PFSK-1 (cell line): Measurements from ENCODE around the gene VWCE.

Experiments
- FOXP2 ChIP-seq: optimal IDR thresholded peaks from 2 replicates; pipeline ENCODE3; 2011; ENCODE audit warnings: borderline replicate concordance, control low read depth, inconsistent platforms; ENCODE audit not compliant: insufficient read depth; ENCODE audit errors: extremely low read length, extremely low read depth
- POLR2AphosphoS5 ChIP-seq: IDR thresholded peaks from 2 replicates; pipeline ENCODE4 v1.6.1; 2012; ENCODE audit warnings: low read depth, mild to moderate bottlenecking, control low read depth, low read length, moderate library complexity
- SIN3A ChIP-seq: IDR thresholded peaks from 2 replicates; pipeline ENCODE4 v1.6.1; 2012; ENCODE audit warnings: mild to moderate bottlenecking, low read length, moderate library complexity, borderline replicate concordance; ENCODE audit not compliant: insufficient read depth
- TAF1 ChIP-seq: IDR thresholded peaks from 2 replicates; pipeline ENCODE4 v1.6.1; 2012; ENCODE audit warnings: low read length, control low read depth, borderline replicate concordance; ENCODE audit not compliant: insufficient read depth
- TF ChIP-seq, protein P1 (sequence below), 2 experiments: IDR thresholded peaks; 2 replicates each; pipeline versions ENCODE4 v1.6.1 to v1.8.0; 2011 to 2012; ENCODE audit warnings: low read depth in 2 of 2, low read length in 2 of 2, control low read depth in 1 of 2, inconsistent platforms in 1 of 2, mild to moderate bottlenecking in 1 of 2, moderate library complexity in 1 of 2; ENCODE audit not compliant: insufficient read depth in 1 of 2

DNA sequence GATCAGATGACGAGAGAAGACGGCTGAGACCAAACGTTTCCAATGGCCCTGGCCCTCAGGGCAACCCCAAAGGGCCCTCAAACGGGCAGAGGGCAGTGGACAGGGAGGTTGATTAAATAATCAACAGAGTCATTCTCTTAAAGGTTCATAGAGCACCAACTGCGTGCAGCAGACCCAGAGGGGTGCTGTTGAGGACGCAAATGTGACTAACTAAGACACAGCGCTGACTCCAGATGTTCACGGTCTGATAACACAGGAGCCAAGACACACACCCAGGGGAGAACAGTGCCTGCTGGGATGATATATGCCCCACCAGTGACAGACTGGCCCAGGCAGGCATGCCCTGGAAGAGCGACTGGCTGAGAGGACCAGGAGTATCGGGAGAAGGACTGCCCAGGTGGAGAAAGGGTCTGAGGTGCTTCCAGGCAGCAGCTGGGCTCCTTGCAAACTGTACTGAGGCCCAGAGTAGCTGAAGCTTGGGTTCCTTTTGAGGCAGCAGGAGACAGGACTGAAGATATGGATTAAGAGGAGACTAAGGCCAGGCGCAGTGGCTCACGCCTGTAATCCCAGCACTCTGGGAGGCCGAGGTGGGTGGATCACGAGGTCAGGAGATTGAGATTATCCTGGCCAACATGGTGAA, 7.7 kb downstream of the VWCE start:
- TF ChIP-seq POLR2AphosphoS5 (no peak), TAF1 (no peak), SIN3A (no peak), FOXP2 (no peak)
- TF ChIP-seq, protein P1, sequence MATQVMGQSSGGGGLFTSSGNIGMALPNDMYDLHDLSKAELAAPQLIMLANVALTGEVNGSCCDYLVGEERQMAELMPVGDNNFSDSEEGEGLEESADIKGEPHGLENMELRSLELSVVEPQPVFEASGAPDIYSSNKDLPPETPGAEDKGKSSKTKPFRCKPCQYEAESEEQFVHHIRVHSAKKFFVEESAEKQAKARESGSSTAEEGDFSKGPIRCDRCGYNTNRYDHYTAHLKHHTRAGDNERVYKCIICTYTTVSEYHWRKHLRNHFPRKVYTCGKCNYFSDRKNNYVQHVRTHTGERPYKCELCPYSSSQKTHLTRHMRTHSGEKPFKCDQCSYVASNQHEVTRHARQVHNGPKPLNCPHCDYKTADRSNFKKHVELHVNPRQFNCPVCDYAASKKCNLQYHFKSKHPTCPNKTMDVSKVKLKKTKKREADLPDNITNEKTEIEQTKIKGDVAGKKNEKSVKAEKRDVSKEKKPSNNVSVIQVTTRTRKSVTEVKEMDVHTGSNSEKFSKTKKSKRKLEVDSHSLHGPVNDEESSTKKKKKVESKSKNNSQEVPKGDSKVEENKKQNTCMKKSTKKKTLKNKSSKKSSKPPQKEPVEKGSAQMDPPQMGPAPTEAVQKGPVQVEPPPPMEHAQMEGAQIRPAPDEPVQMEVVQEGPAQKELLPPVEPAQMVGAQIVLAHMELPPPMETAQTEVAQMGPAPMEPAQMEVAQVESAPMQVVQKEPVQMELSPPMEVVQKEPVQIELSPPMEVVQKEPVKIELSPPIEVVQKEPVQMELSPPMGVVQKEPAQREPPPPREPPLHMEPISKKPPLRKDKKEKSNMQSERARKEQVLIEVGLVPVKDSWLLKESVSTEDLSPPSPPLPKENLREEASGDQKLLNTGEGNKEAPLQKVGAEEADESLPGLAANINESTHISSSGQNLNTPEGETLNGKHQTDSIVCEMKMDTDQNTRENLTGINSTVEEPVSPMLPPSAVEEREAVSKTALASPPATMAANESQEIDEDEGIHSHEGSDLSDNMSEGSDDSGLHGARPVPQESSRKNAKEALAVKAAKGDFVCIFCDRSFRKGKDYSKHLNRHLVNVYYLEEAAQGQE (IDR thresholded peaks at IDR 0.05; ENCODE audit: insufficient read depth in 1 of 2, low read depth in 2 of 2, low read length in 2 of 2), result no peak
